WTC11 (cell line): ENCODE data around the gene DYRK1A. TPM values are rescaled to one million over a fixed set of nuclear protein-coding genes. Genes with fewer than 3 reads are reported as not detected.

Experiments
- ATAC-seq: fragments of 200-7000 bp; cut with Tn5 transposase; 2 replicates; pipeline ENCODE4 v1.10.0; 2021; ENCODE audit warnings: mild to moderate bottlenecking, moderate library complexity
- CTCF ChIA-PET: fragments of 300-600 bp; sonication (Branson Sonifier 250); formaldehyde crosslinking; loops from one replicate; lab custom pipeline; 2021; ENCODE audit warnings: antibody characterized with exemption; lab: Charles Lee
- POLR2A ChIA-PET: fragments of 350-600 bp; sonication (Branson Sonifier 250); formaldehyde crosslinking; loops from one replicate; lab custom pipeline; 2021; ENCODE audit warnings: antibody characterized with exemption; lab: Charles Lee
- DNase-seq: peaks from one replicate; pipeline ENCODE4 v3.0.0; 2021; ENCODE audit warnings: low spot score
- H3K27ac Mint-ChIP-seq: 2 replicates; pipeline ENCODE4 v1.8.0; 2021; ENCODE audit warnings: mixed read lengths
- H3K27me3 Mint-ChIP-seq: 2 replicates; pipeline ENCODE4 v1.8.0; 2021; ENCODE audit warnings: low read depth, mild to moderate bottlenecking, moderate library complexity, mixed read lengths
- H3K36me3 Mint-ChIP-seq: 2 replicates; pipeline ENCODE4 v1.8.0; 2021; ENCODE audit warnings: mixed read lengths
- H3K4me1 Mint-ChIP-seq: 2 replicates; pipeline ENCODE4 v1.8.0; 2022; ENCODE audit warnings: mixed read lengths
- H3K4me3 Mint-ChIP-seq: 2 replicates; pipeline ENCODE4 v1.8.0; 2021; ENCODE audit warnings: mild to moderate bottlenecking, moderate library complexity, mixed read lengths
- H3K9me3 Mint-ChIP-seq: 2 replicates; pipeline ENCODE4 v1.8.0; 2021; ENCODE audit warnings: mixed read lengths
- CREM ChIP-seq: sonication (generic); formaldehyde crosslinking; IDR thresholded peaks from 2 replicates; pipeline ENCODE4 v1.8.1; 2022; ENCODE audit warnings: mild to moderate bottlenecking, missing genetic modification reagents, moderate library complexity
- EMX1 ChIP-seq: fragments of 250-450 bp; sonication (Bioruptor Pico); IDR thresholded peaks from 2 replicates; pipeline ENCODE4 v1.8.0; 2021; ENCODE audit warnings: mild to moderate bottlenecking
- FOXK1 ChIP-seq: sonication (generic); formaldehyde crosslinking; IDR thresholded peaks from 2 replicates; pipeline ENCODE4 v1.8.0; 2022; ENCODE audit warnings: mild to moderate bottlenecking, moderate library complexity, missing genetic modification reagents
- HMGA2 ChIP-seq: fragments of 250-450 bp; sonication (Bioruptor Pico); IDR thresholded peaks from 2 replicates; pipeline ENCODE4 v1.4.0; 2021; ENCODE audit warnings: mild to moderate bottlenecking, moderate library complexity
- OVOL2 ChIP-seq: fragments of 250-450 bp; sonication (Bioruptor Pico); IDR thresholded peaks from 2 replicates; pipeline ENCODE4 v1.9.0; 2021; ENCODE audit warnings: mild to moderate bottlenecking, borderline replicate concordance
- SOX15 ChIP-seq: fragments of 250-450 bp; sonication (Bioruptor Pico); IDR thresholded peaks from 2 replicates; pipeline ENCODE4 v1.9.0; 2021; ENCODE audit warnings: mild to moderate bottlenecking
- SP1 ChIP-seq: sonication (generic); formaldehyde crosslinking; conservative IDR thresholded peaks from 2 replicates; pipeline ENCODE4 v1.8.1; 2022; ENCODE audit warnings: missing genetic modification reagents
- ZBTB21 ChIP-seq: sonication (generic); formaldehyde crosslinking; IDR thresholded peaks from 2 replicates; pipeline ENCODE4 v1.8.1; 2023; ENCODE audit warnings: mild to moderate bottlenecking, missing genetic modification reagents, borderline replicate concordance
- ZNF263 ChIP-seq: sonication (generic); formaldehyde crosslinking; IDR thresholded peaks from 2 replicates; pipeline ENCODE4 v1.8.1; 2022; ENCODE audit warnings: low read depth, mild to moderate bottlenecking, moderate library complexity, missing genetic modification reagents
- ZNF416 ChIP-seq: fragments of 250-450 bp; sonication (Bioruptor Pico); IDR thresholded peaks from 2 replicates; pipeline ENCODE4 v1.9.0; 2021; ENCODE audit warnings: mild to moderate bottlenecking, inconsistent platforms
- ZNF423 ChIP-seq: fragments of 250-450 bp; sonication (Bioruptor Pico); IDR thresholded peaks from 2 replicates; pipeline ENCODE4 v2.1.2; 2022; ENCODE audit warnings: mild to moderate bottlenecking, moderate library complexity
- total RNA-seq: library from RNA; stranded (reverse); gene quantifications from 3 replicates; pipeline ENCODE4 v1.2.3, GENCODE V29; 2021
- TF ChIP-seq, protein P1 (sequence below): sonication (generic); formaldehyde crosslinking; IDR thresholded peaks from 2 replicates; pipeline ENCODE4 v1.8.1; 2023; ENCODE audit warnings: mild to moderate bottlenecking, missing genetic modification reagents, borderline replicate concordance
- TF ChIP-seq, protein P2 (sequence below): fragments of 250-450 bp; sonication (Bioruptor Pico); conservative IDR thresholded peaks from 2 replicates; pipeline ENCODE4 v1.9.0; 2021; ENCODE audit warnings: mild to moderate bottlenecking
- TF ChIP-seq, protein P3 (sequence below): sonication (generic); formaldehyde crosslinking; IDR thresholded peaks from 2 replicates; pipeline ENCODE4 v1.8.0; 2023; ENCODE audit warnings: missing genetic modification reagents, mild to moderate bottlenecking, borderline replicate concordance
- TF ChIP-seq, protein P4 (sequence below): sonication (generic); formaldehyde crosslinking; IDR thresholded peaks from 2 replicates; pipeline ENCODE4 v1.8.1; 2023; ENCODE audit warnings: mild to moderate bottlenecking, missing genetic modification reagents, moderate library complexity
- TF ChIP-seq, protein P5 (sequence below): sonication (generic); formaldehyde crosslinking; conservative IDR thresholded peaks from 2 replicates; pipeline ENCODE4 v1.8.1; 2023; ENCODE audit warnings: mild to moderate bottlenecking, low read depth, missing genetic modification reagents, moderate library complexity
- TF ChIP-seq, protein P6 (sequence below): sonication (generic); formaldehyde crosslinking; IDR thresholded peaks from 2 replicates; pipeline ENCODE4 v1.8.0; 2022; ENCODE audit warnings: mild to moderate bottlenecking, missing genetic modification reagents
- TF ChIP-seq, protein P7 (sequence below): fragments of 250-450 bp; sonication (Bioruptor Pico); IDR thresholded peaks from 2 replicates; pipeline ENCODE4 v1.9.0; 2021; ENCODE audit warnings: mild to moderate bottlenecking

DYRK1A gene
- total RNA-seq, 1 experiment from 2014 or later, result 56.5 TPM

DNA sequence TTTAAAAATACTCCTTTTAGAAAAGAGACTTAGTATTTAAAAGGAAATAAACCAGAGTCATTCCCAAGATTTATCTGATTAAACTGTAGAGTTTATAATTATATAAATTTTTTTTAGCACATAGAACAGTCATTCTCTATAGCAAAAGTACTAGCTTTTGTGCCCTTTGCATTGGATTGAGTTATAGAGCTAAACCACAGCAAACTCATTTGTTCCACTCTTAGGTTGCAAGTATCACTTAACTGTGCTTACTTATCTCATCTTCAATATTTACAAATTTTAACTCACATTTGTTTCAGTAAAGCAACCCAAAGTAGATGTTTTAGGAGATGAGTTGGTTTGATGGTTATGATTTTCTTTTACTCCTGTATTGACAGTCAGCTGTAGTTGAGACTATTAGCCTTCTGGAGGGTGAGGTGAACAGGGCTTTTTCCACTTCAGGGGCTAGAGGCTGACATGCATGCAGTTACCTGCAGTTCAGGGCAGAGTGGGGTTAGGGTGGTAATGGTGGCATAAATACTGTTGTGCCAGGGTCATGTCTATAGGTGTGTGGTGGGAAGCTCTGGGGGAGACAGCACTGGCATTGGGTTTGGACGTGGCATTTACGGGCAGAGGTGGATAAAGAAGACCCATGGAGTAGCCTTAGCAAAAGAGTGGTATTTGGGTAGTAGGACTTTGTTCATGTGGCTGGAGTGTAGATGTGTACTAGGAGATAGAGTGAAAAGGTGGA is 42.1 kb downstream of the DYRK1A start:
- H3K4me3 Mint-ChIP-seq, result no peak overlapping the region
- DNase-seq, result no peak
- TF ChIP-seq HMGA2, result no peak
- TF ChIP-seq FOXK1 (CRISPR knock-in tag), result no peak
- TF ChIP-seq ZNF416 (CRISPR knock-in tag), result no peak
- TF ChIP-seq, protein P1, sequence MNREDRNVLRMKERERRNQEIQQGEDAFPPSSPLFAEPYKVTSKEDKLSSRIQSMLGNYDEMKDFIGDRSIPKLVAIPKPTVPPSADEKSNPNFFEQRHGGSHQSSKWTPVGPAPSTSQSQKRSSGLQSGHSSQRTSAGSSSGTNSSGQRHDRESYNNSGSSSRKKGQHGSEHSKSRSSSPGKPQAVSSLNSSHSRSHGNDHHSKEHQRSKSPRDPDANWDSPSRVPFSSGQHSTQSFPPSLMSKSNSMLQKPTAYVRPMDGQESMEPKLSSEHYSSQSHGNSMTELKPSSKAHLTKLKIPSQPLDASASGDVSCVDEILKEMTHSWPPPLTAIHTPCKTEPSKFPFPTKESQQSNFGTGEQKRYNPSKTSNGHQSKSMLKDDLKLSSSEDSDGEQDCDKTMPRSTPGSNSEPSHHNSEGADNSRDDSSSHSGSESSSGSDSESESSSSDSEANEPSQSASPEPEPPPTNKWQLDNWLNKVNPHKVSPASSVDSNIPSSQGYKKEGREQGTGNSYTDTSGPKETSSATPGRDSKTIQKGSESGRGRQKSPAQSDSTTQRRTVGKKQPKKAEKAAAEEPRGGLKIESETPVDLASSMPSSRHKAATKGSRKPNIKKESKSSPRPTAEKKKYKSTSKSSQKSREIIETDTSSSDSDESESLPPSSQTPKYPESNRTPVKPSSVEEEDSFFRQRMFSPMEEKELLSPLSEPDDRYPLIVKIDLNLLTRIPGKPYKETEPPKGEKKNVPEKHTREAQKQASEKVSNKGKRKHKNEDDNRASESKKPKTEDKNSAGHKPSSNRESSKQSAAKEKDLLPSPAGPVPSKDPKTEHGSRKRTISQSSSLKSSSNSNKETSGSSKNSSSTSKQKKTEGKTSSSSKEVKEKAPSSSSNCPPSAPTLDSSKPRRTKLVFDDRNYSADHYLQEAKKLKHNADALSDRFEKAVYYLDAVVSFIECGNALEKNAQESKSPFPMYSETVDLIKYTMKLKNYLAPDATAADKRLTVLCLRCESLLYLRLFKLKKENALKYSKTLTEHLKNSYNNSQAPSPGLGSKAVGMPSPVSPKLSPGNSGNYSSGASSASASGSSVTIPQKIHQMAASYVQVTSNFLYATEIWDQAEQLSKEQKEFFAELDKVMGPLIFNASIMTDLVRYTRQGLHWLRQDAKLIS (CRISPR knock-in tag), result no peak
- no peak for TF ChIP-seq EMX1 (CRISPR knock-in tag)
- TF ChIP-seq, protein P2, sequence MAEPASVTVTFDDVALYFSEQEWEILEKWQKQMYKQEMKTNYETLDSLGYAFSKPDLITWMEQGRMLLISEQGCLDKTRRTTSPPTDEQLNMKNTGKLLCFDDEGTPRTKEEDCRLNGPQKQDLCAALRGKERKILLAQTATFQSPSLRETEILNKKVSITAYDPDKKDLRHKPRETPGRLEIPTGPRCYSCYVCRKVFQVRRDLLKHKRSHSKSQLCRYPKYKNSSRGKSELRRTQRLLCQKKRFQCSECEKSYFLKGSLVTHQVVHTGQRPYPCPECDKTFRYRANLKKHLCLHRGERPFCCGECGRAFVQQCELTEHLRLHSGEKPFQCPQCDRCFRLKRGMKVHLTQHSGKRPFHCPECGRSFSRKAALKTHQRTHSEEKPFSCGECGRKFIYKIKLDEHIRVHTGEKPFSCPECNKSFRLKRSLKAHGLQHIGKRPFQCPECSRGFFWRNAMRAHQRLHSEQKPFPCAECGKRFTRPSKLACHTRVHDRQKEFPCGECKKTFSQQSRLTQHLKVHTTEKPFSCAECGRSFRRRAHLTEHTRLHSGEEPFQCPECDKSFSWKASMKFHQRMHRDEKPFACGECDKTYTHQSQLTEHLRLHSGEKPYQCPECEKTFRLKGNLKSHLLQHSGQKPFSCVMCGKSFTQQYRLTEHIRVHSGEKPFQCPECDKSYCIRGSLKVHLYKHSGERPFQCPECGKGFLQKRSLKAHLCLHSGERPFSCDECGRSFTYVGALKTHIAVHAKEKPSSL, result no peak
- no peak for TF ChIP-seq CREM (CRISPR knock-in tag)
- peaks cover 62% of the 10 kb centered on the region for H3K4me1 Mint-ChIP-seq
- no peak for ATAC-seq
- H3K9me3 Mint-ChIP-seq, result no peaks in the 10 kb centered on the region
- POLR2A ChIA-PET, result interaction anchor here (1.2 kb wide), 1 partner anchor 10 kb away, joined by 3 read pairs; no protein-coding TSS in a partner anchor
- 0 out of 2 replicates have a peak overlapping the region, but pooled peaks have one; percentile 2 for H3K27ac Mint-ChIP-seq
- H3K27me3 Mint-ChIP-seq, result no peaks in the 10 kb centered on the region
- no peaks in the 10 kb centered on the region for H3K36me3 Mint-ChIP-seq
- CTCF ChIA-PET, result interaction anchor here (1.1 to 1.5 kb wide), 4 partner anchors 42 to 55 kb away, joined by 3 to 4 read pairs (median 3); partner anchors contain the start of gene DYRK1A

DNA sequence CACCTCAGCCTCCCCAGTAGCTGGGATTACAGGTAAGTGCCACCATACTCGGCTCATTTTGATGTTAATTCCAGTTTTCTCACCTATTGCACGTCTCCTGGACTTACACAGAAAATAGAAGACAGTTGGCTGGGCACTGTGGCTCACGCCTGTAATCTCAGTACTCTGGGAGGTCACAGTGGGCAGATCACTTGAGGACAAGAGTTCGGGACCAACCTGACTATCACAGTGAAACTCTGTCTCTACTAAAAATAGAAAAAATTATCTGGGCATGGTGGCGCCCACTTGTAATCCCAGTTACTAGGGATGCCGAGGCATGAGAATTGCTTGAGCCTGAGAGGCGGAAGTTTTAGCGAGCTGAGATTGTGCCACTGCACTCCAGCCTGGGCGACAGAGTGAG is 44.1 kb downstream of the DYRK1A start:
- Mint-ChIP-seq H3K4me3 (no peak overlapping the region), H3K36me3 (no peaks in the 10 kb centered on the region), H3K9me3 (no peaks in the 10 kb centered on the region), H3K27me3 (no peaks in the 10 kb centered on the region), H3K4me1 (peaks cover 61% of the 10 kb centered on the region), H3K27ac (no peak overlapping the region)
- ATAC-seq (no peak), DNase-seq (no peak)
- ChIA-PET POLR2A (interaction anchor here (0.6 kb wide), 1 partner anchor 99 kb away, joined by 3 read pairs; no protein-coding TSS in a partner anchor), CTCF (no interaction called here)
- TF ChIP-seq, protein P3, sequence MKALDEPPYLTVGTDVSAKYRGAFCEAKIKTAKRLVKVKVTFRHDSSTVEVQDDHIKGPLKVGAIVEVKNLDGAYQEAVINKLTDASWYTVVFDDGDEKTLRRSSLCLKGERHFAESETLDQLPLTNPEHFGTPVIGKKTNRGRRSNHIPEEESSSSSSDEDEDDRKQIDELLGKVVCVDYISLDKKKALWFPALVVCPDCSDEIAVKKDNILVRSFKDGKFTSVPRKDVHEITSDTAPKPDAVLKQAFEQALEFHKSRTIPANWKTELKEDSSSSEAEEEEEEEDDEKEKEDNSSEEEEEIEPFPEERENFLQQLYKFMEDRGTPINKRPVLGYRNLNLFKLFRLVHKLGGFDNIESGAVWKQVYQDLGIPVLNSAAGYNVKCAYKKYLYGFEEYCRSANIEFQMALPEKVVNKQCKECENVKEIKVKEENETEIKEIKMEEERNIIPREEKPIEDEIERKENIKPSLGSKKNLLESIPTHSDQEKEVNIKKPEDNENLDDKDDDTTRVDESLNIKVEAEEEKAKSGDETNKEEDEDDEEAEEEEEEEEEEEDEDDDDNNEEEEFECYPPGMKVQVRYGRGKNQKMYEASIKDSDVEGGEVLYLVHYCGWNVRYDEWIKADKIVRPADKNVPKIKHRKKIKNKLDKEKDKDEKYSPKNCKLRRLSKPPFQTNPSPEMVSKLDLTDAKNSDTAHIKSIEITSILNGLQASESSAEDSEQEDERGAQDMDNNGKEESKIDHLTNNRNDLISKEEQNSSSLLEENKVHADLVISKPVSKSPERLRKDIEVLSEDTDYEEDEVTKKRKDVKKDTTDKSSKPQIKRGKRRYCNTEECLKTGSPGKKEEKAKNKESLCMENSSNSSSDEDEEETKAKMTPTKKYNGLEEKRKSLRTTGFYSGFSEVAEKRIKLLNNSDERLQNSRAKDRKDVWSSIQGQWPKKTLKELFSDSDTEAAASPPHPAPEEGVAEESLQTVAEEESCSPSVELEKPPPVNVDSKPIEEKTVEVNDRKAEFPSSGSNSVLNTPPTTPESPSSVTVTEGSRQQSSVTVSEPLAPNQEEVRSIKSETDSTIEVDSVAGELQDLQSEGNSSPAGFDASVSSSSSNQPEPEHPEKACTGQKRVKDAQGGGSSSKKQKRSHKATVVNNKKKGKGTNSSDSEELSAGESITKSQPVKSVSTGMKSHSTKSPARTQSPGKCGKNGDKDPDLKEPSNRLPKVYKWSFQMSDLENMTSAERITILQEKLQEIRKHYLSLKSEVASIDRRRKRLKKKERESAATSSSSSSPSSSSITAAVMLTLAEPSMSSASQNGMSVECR (CRISPR knock-in tag), result no peak
- TF ChIP-seq ZNF263 (CRISPR knock-in tag) (no peak), SP1 (no peak), ZBTB21 (CRISPR knock-in tag) (no peak), SOX15 (no peak), ZNF423 (no peak), OVOL2 (CRISPR knock-in tag) (no peak)
- TF ChIP-seq, protein P4, sequence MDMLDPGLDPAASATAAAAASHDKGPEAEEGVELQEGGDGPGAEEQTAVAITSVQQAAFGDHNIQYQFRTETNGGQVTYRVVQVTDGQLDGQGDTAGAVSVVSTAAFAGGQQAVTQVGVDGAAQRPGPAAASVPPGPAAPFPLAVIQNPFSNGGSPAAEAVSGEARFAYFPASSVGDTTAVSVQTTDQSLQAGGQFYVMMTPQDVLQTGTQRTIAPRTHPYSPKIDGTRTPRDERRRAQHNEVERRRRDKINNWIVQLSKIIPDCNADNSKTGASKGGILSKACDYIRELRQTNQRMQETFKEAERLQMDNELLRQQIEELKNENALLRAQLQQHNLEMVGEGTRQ (CRISPR knock-in tag), result no peak
- TF ChIP-seq, protein P5, sequence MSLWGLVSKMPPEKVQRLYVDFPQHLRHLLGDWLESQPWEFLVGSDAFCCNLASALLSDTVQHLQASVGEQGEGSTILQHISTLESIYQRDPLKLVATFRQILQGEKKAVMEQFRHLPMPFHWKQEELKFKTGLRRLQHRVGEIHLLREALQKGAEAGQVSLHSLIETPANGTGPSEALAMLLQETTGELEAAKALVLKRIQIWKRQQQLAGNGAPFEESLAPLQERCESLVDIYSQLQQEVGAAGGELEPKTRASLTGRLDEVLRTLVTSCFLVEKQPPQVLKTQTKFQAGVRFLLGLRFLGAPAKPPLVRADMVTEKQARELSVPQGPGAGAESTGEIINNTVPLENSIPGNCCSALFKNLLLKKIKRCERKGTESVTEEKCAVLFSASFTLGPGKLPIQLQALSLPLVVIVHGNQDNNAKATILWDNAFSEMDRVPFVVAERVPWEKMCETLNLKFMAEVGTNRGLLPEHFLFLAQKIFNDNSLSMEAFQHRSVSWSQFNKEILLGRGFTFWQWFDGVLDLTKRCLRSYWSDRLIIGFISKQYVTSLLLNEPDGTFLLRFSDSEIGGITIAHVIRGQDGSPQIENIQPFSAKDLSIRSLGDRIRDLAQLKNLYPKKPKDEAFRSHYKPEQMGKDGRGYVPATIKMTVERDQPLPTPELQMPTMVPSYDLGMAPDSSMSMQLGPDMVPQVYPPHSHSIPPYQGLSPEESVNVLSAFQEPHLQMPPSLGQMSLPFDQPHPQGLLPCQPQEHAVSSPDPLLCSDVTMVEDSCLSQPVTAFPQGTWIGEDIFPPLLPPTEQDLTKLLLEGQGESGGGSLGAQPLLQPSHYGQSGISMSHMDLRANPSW, result no peak
- TF ChIP-seq, protein P6, sequence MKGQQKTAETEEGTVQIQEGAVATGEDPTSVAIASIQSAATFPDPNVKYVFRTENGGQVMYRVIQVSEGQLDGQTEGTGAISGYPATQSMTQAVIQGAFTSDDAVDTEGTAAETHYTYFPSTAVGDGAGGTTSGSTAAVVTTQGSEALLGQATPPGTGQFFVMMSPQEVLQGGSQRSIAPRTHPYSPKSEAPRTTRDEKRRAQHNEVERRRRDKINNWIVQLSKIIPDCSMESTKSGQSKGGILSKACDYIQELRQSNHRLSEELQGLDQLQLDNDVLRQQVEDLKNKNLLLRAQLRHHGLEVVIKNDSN (CRISPR knock-in tag), result no peak
- TF ChIP-seq, protein P7, sequence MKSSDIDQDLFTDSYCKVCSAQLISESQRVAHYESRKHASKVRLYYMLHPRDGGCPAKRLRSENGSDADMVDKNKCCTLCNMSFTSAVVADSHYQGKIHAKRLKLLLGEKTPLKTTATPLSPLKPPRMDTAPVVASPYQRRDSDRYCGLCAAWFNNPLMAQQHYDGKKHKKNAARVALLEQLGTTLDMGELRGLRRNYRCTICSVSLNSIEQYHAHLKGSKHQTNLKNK (CRISPR knock-in tag), result no peak
